ENCODE results near the gene FDX1.
"Not testable (repeated sequence)": the region's sequence is repeated elsewhere in the genome, so short reads cannot be mapped to it uniquely, and the experiment has no call there.

FDX1 gene

GRCh38 chr11:110429731-110430266 lies at the start of gene FDX1:
Gene FDX1 (plus strand): TSS chr11:110429948. CDS start chr11:110430121, 173 bp downstream.
- DNase-seq (ENCODE audit: low read depth in 2 of 2) = peak; percentile 74 to 83

- DNase-seq (ENCODE audit: low read depth in 2 of 2) = no peak
Observed at GRCh38 chr11:110380836-110381622, 48.7 kb upstream of the FDX1 start.

GRCh38 chr11:110388231-110388630 lies 41.5 kb upstream of the FDX1 start:
- DNase-seq (ENCODE audit: low read depth in 2 of 2) = not testable (repeated sequence)

- no peak for DNase-seq (ENCODE audit: low read depth in 2 of 2)
Observed at GRCh38 chr11:110389965-110390364, 39.8 kb upstream of the FDX1 start.

GRCh38 chr11:110392056-110392455 lies 37.7 kb upstream of the FDX1 start:
- DNase-seq (ENCODE audit: low read depth in 2 of 2) = no peak

GRCh38 chr11:110397668-110398286 lies 32.0 kb upstream of the FDX1 start:
- DNase-seq (ENCODE audit: low read depth in 2 of 2) = not testable (repeated sequence)

GRCh38 chr11:110403585-110403984 lies 26.2 kb upstream of the FDX1 start:
- not testable (repeated sequence) for DNase-seq (ENCODE audit: low read depth in 2 of 2)

- DNase-seq (ENCODE audit: low read depth in 2 of 2) = not testable (repeated sequence)
Observed at GRCh38 chr11:110405636-110406035, 24.1 kb upstream of the FDX1 start.

- DNase-seq (ENCODE audit: low read depth in 2 of 2) = no peak
Observed at GRCh38 chr11:110407315-110407714, 22.4 kb upstream of the FDX1 start.

GRCh38 chr11:110409174-110409573 lies 20.6 kb upstream of the FDX1 start:
- DNase-seq (ENCODE audit: low read depth in 2 of 2) = no peak

GRCh38 chr11:110410651-110411050 lies 19.1 kb upstream of the FDX1 start:
- DNase-seq (ENCODE audit: low read depth in 2 of 2) = no peak

- DNase-seq (ENCODE audit: low read depth in 2 of 2) = no peak
Observed at GRCh38 chr11:110415081-110415480, 14.7 kb upstream of the FDX1 start.

- not testable (repeated sequence) for DNase-seq (ENCODE audit: low read depth in 2 of 2)
Observed at GRCh38 chr11:110421658-110422057, 8.1 kb upstream of the FDX1 start.

GRCh38 chr11:110422306-110422905 lies 7.3 kb upstream of the FDX1 start:
- no peak for DNase-seq (ENCODE audit: low read depth in 2 of 2)

GRCh38 chr11:110424775-110425444 lies 4.8 kb upstream of the FDX1 start:
- DNase-seq (ENCODE audit: low read depth in 2 of 2) = no peak

GRCh38 chr11:110425751-110426545 lies 3.8 kb upstream of the FDX1 start:
- no peak for DNase-seq (ENCODE audit: low read depth in 2 of 2)

GRCh38 chr11:110428040-110428439 lies 1.7 kb upstream of the FDX1 start:
- DNase-seq (ENCODE audit: low read depth in 2 of 2) = no peak

- no peak for DNase-seq (ENCODE audit: low read depth in 2 of 2)
Observed at GRCh38 chr11:110428956-110429730, 605 bp upstream of the FDX1 start.

GRCh38 chr11:110430267-110431050 lies 711 bp downstream of the FDX1 start:
- no peak for DNase-seq (ENCODE audit: low read depth in 2 of 2)
